ENCODE results near the gene PKDREJ. TPM values are rescaled to one million over a fixed set of nuclear protein-coding genes. Genes with fewer than 3 reads are reported as not detected.

PKDREJ gene
- total RNA-seq, 1 experiment from 2014 or later: 0.04 TPM

- no peak overlapping the region for H4K5ac ChIP-seq (ENCODE audit: insufficient read length, low read depth, low read length)
- H2BK20ac ChIP-seq (ENCODE audit: low read depth, low read length, poor library complexity, severe bottlenecking): no peak overlapping the region
- no peak overlapping the region for H3T11ph ChIP-seq (ENCODE audit: low read length)
- no peak overlapping the region for H4K8ac ChIP-seq (replicated peaks; ENCODE audit: insufficient read length, low read depth, low read length)
- no peak overlapping the region for H2BK12ac ChIP-seq (ENCODE audit: insufficient read length, low read depth, low read length)
- H2AK5ac ChIP-seq (ENCODE audit: insufficient read length, low read length): no peak overlapping the region
- Mint-ChIP-seq H3K4me1 (no peaks in the 10 kb centered on the region), H3K27ac (no peak overlapping the region; a peak in 1 of 7 replicates), H3K36me3 (ENCODE audit: insufficient read depth in 1 of 3, low read depth in 3 of 3) (peaks cover 22 to 54% (median 53%) of the 10 kb centered on the region in 3 experiments; a peak in 6 of 7 replicates), H3K27me3 (ENCODE audit: low read depth) (no peaks in the 10 kb centered on the region), H3K9me3 (peaks cover 0 to 5% of the 10 kb centered on the region in 2 experiments; a peak in 1 of 5 replicates), H3K4me3 (no peak overlapping the region)
- no peak overlapping the region for H3K9ac ChIP-seq (ENCODE audit: extremely low read depth, insufficient read length, low read length)
- H3K79me1 ChIP-seq (ENCODE audit: insufficient read depth, low read depth, low read length, poor library complexity, severe bottlenecking): no peaks in the 10 kb centered on the region
- no peak overlapping the region for H3K27ac ChIP-seq (ENCODE audit: insufficient read length, low read depth, low read length)
- no peak overlapping the region for H3K23ac ChIP-seq (ENCODE audit: insufficient read length, low read depth, low read length)
- no peaks in the 10 kb centered on the region for H3K9me3 ChIP-seq (ENCODE audit: control insufficient read depth, low read depth, low read length)
- no peak overlapping the region for H2AFZ ChIP-seq (ENCODE audit: low read length)
- no peaks in the 10 kb centered on the region for H3K23me2 ChIP-seq (ENCODE audit: insufficient read length, low read depth, low read length, poor library complexity, severe bottlenecking)
- H3K27me3 ChIP-seq (ENCODE audit: insufficient read depth, low read length): no peaks in the 10 kb centered on the region
- TF ChIP-seq, protein P1, sequence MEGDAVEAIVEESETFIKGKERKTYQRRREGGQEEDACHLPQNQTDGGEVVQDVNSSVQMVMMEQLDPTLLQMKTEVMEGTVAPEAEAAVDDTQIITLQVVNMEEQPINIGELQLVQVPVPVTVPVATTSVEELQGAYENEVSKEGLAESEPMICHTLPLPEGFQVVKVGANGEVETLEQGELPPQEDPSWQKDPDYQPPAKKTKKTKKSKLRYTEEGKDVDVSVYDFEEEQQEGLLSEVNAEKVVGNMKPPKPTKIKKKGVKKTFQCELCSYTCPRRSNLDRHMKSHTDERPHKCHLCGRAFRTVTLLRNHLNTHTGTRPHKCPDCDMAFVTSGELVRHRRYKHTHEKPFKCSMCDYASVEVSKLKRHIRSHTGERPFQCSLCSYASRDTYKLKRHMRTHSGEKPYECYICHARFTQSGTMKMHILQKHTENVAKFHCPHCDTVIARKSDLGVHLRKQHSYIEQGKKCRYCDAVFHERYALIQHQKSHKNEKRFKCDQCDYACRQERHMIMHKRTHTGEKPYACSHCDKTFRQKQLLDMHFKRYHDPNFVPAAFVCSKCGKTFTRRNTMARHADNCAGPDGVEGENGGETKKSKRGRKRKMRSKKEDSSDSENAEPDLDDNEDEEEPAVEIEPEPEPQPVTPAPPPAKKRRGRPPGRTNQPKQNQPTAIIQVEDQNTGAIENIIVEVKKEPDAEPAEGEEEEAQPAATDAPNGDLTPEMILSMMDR (conservative IDR thresholded peaks at IDR 0.05): no peak
- peaks cover 2% of the 10 kb centered on the region for H4K20me1 ChIP-seq (ENCODE audit: control insufficient read depth, insufficient read depth, insufficient read length)
- no peak overlapping the region for H3K18ac ChIP-seq (ENCODE audit: insufficient read length, low read depth, low read length)
- no peak overlapping the region for H2BK15ac ChIP-seq (ENCODE audit: low read depth, low read length)
- WGBS (ENCODE audit: extremely low coverage, insufficient read length, low lambda C conversion rate): no CpG with 5 or more reads among the region's 8 CpGs
- no peak overlapping the region for H4K91ac ChIP-seq (ENCODE audit: insufficient read length, low read depth, low read length)
- no peak overlapping the region for H3K14ac ChIP-seq (ENCODE audit: insufficient read depth, low read length)
- no peak overlapping the region for H3K4ac ChIP-seq (ENCODE audit: low read depth, low read length)
- no peak overlapping the region for H3K56ac ChIP-seq (ENCODE audit: insufficient read length, low read depth, low read length)
- no peaks in the 10 kb centered on the region for H3K4me1 ChIP-seq (ENCODE audit: insufficient read depth, low read length)
- H2BK5ac ChIP-seq (ENCODE audit: insufficient read length, low read length): no peak overlapping the region
- no peaks in the 10 kb centered on the region for H3K79me2 ChIP-seq (ENCODE audit: insufficient read depth, low read length)
- DNase-seq: no peak
- no peak overlapping the region for H2BK120ac ChIP-seq (ENCODE audit: low read depth, low read length, poor library complexity, severe bottlenecking)
- H3K4me2 ChIP-seq (ENCODE audit: insufficient read depth, insufficient read length, low read length): no peak overlapping the region
Measured at GRCh38 chr22:46274381-46274780, 11.2 kb upstream of the PKDREJ start.

Measured in H9 (cell line).